Endothelial cell of umbilical vein (primary cell): ENCODE data around the gene PDE3A. TPM values are rescaled to one million over a fixed set of nuclear protein-coding genes. Genes with fewer than 3 reads are reported as not detected.

Source experiments
- BruUV-seq: library from RNA; stranded (reverse); fragments of 400-500 nt; replicated peaks from 2 replicates; lab custom pipeline; 2021; lab: Mats Ljungman, UMichigan
- CTCF ChIA-PET: fragments of 300-600, 350-600 bp; sonication (Branson Sonifier 250); formaldehyde crosslinking; loops from one replicate; lab custom pipeline; 2021; ENCODE audit warnings: antibody characterized with exemption, inconsistent platforms; lab: Charles Lee
- POLR2A ChIA-PET: fragments of 300-600, 350-600 bp; sonication (Branson Sonifier 250); formaldehyde crosslinking; loops from one replicate; lab custom pipeline; 2021; ENCODE audit warnings: antibody characterized with exemption, inconsistent platforms; lab: Charles Lee
- DNase-seq: peaks from one replicate; pipeline ENCODE4 v3.0.0-alpha.2; 2011; ENCODE audit warnings: low read depth, low spot score
- FAIRE-seq: peaks from 2 replicates; lab custom pipeline; 2011; peaks lifted over from hg19 to GRCh38; lab: Jason Lieb, UNC
- H2AFZ ChIP-seq: 2 replicates; pipeline ENCODE4 v1.6.0; 2012; ENCODE audit warnings: low read depth, low read length, control low read depth, inconsistent platforms
- H3K27ac ChIP-seq: 2 replicates; pipeline ENCODE4 v1.5.1; 2011; ENCODE audit warnings: low read depth, mild to moderate bottlenecking, control low read depth, low read length, moderate library complexity; ENCODE audit not compliant: insufficient read depth
- H3K27me3 ChIP-seq, 2 experiments: 2 replicates each; pipeline versions ENCODE4 v1.6.0 to v1.6.1; 2011; ENCODE audit warnings: low read length in 2 of 2, mixed read lengths in 1 of 2; ENCODE audit not compliant: control insufficient read depth in 2 of 2, insufficient read depth in 2 of 2
- H3K36me3 ChIP-seq, 2 experiments: 2 replicates in 1 of 2; 3 replicates in 1 of 2; pipeline ENCODE4 v1.5.1; 2011; ENCODE audit warnings: low read length in 2 of 2, mild to moderate bottlenecking in 1 of 2, moderate library complexity in 1 of 2; ENCODE audit not compliant: control insufficient read depth in 2 of 2, insufficient read depth in 2 of 2; ENCODE audit errors: extremely low read depth in 1 of 2
- H3K4me1 ChIP-seq: 3 replicates; pipeline ENCODE4 v1.5.1; 2011; ENCODE audit warnings: mild to moderate bottlenecking, low read length; ENCODE audit not compliant: control insufficient read depth, insufficient read depth; ENCODE audit errors: extremely low read depth
- H3K4me2 ChIP-seq: 2 replicates; pipeline ENCODE4 v1.6.1; 2011; ENCODE audit warnings: low read length, control low read depth, mixed read lengths; ENCODE audit not compliant: insufficient read depth
- H3K4me3 ChIP-seq, 3 experiments: fragments of 200-600 bp in 1 of 3; sonication (generic), shearing (Covaris generic) in 1 of 3; replicated peaks in 1 of 3; 2 replicates each; pipeline ENCODE4 v1.5.1; 2011 to 2016; ENCODE audit warnings: control low read depth in 3 of 3, low read length in 3 of 3, mild to moderate bottlenecking in 2 of 3, inconsistent platforms in 1 of 3, low read depth in 1 of 3, moderate library complexity in 1 of 3; ENCODE audit not compliant: insufficient read depth in 1 of 3
- H3K79me2 ChIP-seq: 2 replicates; pipeline ENCODE4 v1.6.0; 2012; ENCODE audit warnings: low read length, inconsistent platforms; ENCODE audit not compliant: control insufficient read depth, insufficient read depth
- H3K9ac ChIP-seq: replicated peaks from 2 replicates; pipeline ENCODE3; 2011; ENCODE audit warnings: low read length, control low read depth; ENCODE audit not compliant: insufficient read depth; ENCODE audit errors: extremely low read depth
- H3K9me1 ChIP-seq: replicated peaks from 3 replicates; pipeline ENCODE4 v1.6.0; 2011; ENCODE audit warnings: mild to moderate bottlenecking, low read length; ENCODE audit not compliant: control insufficient read depth, insufficient read depth; ENCODE audit errors: extremely low read depth
- H3K9me3 ChIP-seq: replicated peaks from 2 replicates; pipeline ENCODE4 v1.5.1; 2012; ENCODE audit warnings: low read length, inconsistent platforms; ENCODE audit not compliant: control insufficient read depth, insufficient read depth
- H4K20me1 ChIP-seq: replicated peaks from 2 replicates; pipeline ENCODE3; 2011; ENCODE audit warnings: mild to moderate bottlenecking, low read length; ENCODE audit not compliant: control insufficient read depth, insufficient read depth; ENCODE audit errors: extremely low read depth
- CTCF ChIP-seq, 2 donors: IDR thresholded peaks; 1 replicate in 1 of 2; 2 replicates in 1 of 2; pipeline ENCODE4 v1.5.1; 2011; ENCODE audit warnings: low read length in 2 of 2, mild to moderate bottlenecking in 2 of 2, moderate library complexity in 2 of 2, control low read depth in 1 of 2, inconsistent platforms in 1 of 2, low read depth in 1 of 2; ENCODE audit not compliant: insufficient read depth in 1 of 2; ENCODE audit errors: extremely low read depth in 1 of 2
- EZH2 ChIP-seq: IDR thresholded peaks from 2 replicates; pipeline ENCODE4 v1.6.1; 2012; ENCODE audit warnings: borderline replicate concordance, low read depth, mild to moderate bottlenecking, moderate library complexity, low read length, inconsistent platforms; ENCODE audit not compliant: severe bottlenecking
- FOS ChIP-seq: IDR thresholded peaks from 2 replicates; pipeline ENCODE4 v1.6.1; 2011; ENCODE audit warnings: mild to moderate bottlenecking, low read length, moderate library complexity, borderline replicate concordance; ENCODE audit not compliant: insufficient read depth
- GATA2 ChIP-seq: IDR thresholded peaks from 2 replicates; pipeline ENCODE4 v1.7.0; 2011; ENCODE audit warnings: low read depth, mild to moderate bottlenecking, moderate library complexity, mixed read lengths, low read length; ENCODE audit not compliant: insufficient read length, insufficient read depth
- JUN ChIP-seq: IDR thresholded peaks from 2 replicates; pipeline ENCODE4 v1.6.1; 2011; ENCODE audit warnings: borderline replicate concordance, low read depth; ENCODE audit not compliant: insufficient read length, insufficient read depth
- MAX ChIP-seq: IDR thresholded peaks from 2 replicates; pipeline ENCODE4 v1.6.1; 2011; ENCODE audit not compliant: insufficient read depth, insufficient read length
- MYC ChIP-seq: IDR thresholded peaks from one replicate; pipeline ENCODE4 v1.6.1; 2011; ENCODE audit warnings: mild to moderate bottlenecking, low read depth, low read length
- POLR2A ChIP-seq: IDR thresholded peaks from 2 replicates; pipeline ENCODE4 v1.6.1; 2012; ENCODE audit warnings: low read depth, mild to moderate bottlenecking, control low read depth, low read length
- POLR2AphosphoS5 ChIP-seq: IDR thresholded peaks from 2 replicates; pipeline ENCODE4 v1.6.1; 2012; ENCODE audit warnings: low read depth, mild to moderate bottlenecking, control low read depth, low read length, moderate library complexity; ENCODE audit not compliant: insufficient read depth
- dilution Hi-C: fragments of 300-500 bp; cut with MboI; formaldehyde crosslinking; loops from one replicate; pipeline ENCODE4 v1.15.0; 2019; ENCODE audit warnings: low sequenced_read_pairs; ENCODE audit not compliant: extremely low pct_ligation_motif_present
- intact Hi-C: fragments of 100-400 bp; cut with micrococcal nuclease; formaldehyde crosslinking; loops from one replicate; pipeline ENCODE4 v1.10.0; 2022
- polyA plus RNA-seq, 4 experiments: library from polyadenylated mRNA; depleted of rRNA in 3 of 4; stranded (reverse) in 3 of 4; unstranded in 1 of 4; fragments of >200 nt; gene quantifications; 2 replicates each; pipeline versions ENCODE4 v1.2.1 to v1.2.3, GENCODE V29; 2011 to 2012; ENCODE audit warnings: missing spikeins in 1 of 4
- total RNA-seq: library from RNA; stranded (reverse); gene quantifications from 2 replicates; pipeline ENCODE4 v1.2.3, GENCODE V29; 2021

Gene PDE3A
- total and polyA plus RNA-seq, 2 donors (not counting 3 experiments of a cell fraction or from before 2014, with no cell fraction given): 14.0 to 27.4 TPM

- Histone ChIP-seq H3K4me3 (no peak overlapping the region), H3K9ac (no peak overlapping the region), H3K36me3 (no peaks in the 10 kb centered on the region), H4K20me1 (no peaks in the 10 kb centered on the region), H3K9me1 (no peaks in the 10 kb centered on the region), H3K27ac (no peak overlapping the region), H3K4me1 (no peaks in the 10 kb centered on the region), H2AFZ (no peak overlapping the region), H3K27me3 (no peaks in the 10 kb centered on the region), H3K9me3 (no peaks in the 10 kb centered on the region), H3K79me2 (peaks cover 13% of the 10 kb centered on the region), H3K4me2 (no peak overlapping the region)
- intact Hi-C loops: no loop called here
- FAIRE-seq (no peak), DNase-seq (no peak)
- TF ChIP-seq MYC: no peak
- no peak for TF ChIP-seq FOS
- no peak for TF ChIP-seq POLR2AphosphoS5
- TF ChIP-seq GATA2: no peak
- TF ChIP-seq CTCF (IDR thresholded peaks at IDR 0.05; ENCODE audit: extremely low read depth in 1 of 2, insufficient read depth in 1 of 2, low read depth in 1 of 2, low read length in 2 of 2): no peak
- TF ChIP-seq MAX: no peak
- no peak for TF ChIP-seq JUN
- TF ChIP-seq POLR2A: no peak
- TF ChIP-seq EZH2: no peak
- no TSS peak for BruUV-seq
- CTCF ChIA-PET: interaction anchor here (1.6 kb wide), 2 partner anchors 91 to 143 kb away, joined by 3 to 5 read pairs; no protein-coding TSS in a partner anchor
- dilution Hi-C loops: no loop called here
- POLR2A ChIA-PET: no interaction called here
Observed at GRCh38 chr12:20458011-20458410, 89.7 kb downstream of the PDE3A start.
